DOHH2 (cell line): Measurements from ENCODE around the gene PAK5.

Experiments used
- H3F3A ChIP-seq: fragments of 200-600 bp; sonication (generic), shearing (Covaris generic); 2 replicates; pipeline ENCODE4 v1.6.0; 2016; ENCODE audit warnings: antibody characterized with exemption, mild to moderate bottlenecking; ENCODE audit not compliant: control insufficient read depth, insufficient read depth
- H3K27ac ChIP-seq: fragments of 200-600 bp; sonication (generic); 2 replicates; pipeline ENCODE4 v1.5.1; 2014; ENCODE audit warnings: low read depth, mild to moderate bottlenecking, low read length, moderate library complexity
- H3K27me3 ChIP-seq: fragments of 200-600 bp; sonication (generic); 2 replicates; pipeline ENCODE4 v1.6.1; 2014; ENCODE audit warnings: mild to moderate bottlenecking, low read length, mixed read lengths; ENCODE audit not compliant: control insufficient read depth
- H3K36me3 ChIP-seq: fragments of 200-600 bp; sonication (generic); 2 replicates; pipeline ENCODE4 v1.6.1; 2014; ENCODE audit warnings: mild to moderate bottlenecking, low read length, moderate library complexity, mixed read lengths; ENCODE audit not compliant: control insufficient read depth
- H3K4me1 ChIP-seq: fragments of 200-600 bp; sonication (generic); 2 replicates; pipeline ENCODE4 v1.6.1; 2014; ENCODE audit warnings: mild to moderate bottlenecking, low read length, mixed read lengths; ENCODE audit not compliant: control insufficient read depth
- H3K4me2 ChIP-seq: fragments of 200-600 bp; sonication (generic); 2 replicates; pipeline ENCODE4 v1.6.0; 2014; ENCODE audit warnings: mild to moderate bottlenecking, low read length, moderate library complexity
- H3K4me3 ChIP-seq: fragments of 200-600 bp; sonication (generic); 2 replicates; pipeline ENCODE4 v1.5.1; 2014; ENCODE audit warnings: mild to moderate bottlenecking, low read length, mixed read lengths
- H3K79me2 ChIP-seq: fragments of 200-600 bp; sonication (generic); 2 replicates; pipeline ENCODE4 v1.6.1; 2014; ENCODE audit warnings: mild to moderate bottlenecking, low read length, mixed read lengths; ENCODE audit not compliant: control insufficient read depth
- H3K9me2 ChIP-seq: fragments of 200-600 bp; sonication (generic); replicated peaks from 2 replicates; pipeline ENCODE4 v1.6.1; 2014; ENCODE audit warnings: mild to moderate bottlenecking, low read length, mixed read lengths; ENCODE audit not compliant: control insufficient read depth
- H3K9me3 ChIP-seq: fragments of 200-600 bp; sonication (generic); 2 replicates; pipeline ENCODE4 v1.6.1; 2014; ENCODE audit warnings: antibody characterized with exemption, low read length, mixed read lengths; ENCODE audit not compliant: control insufficient read depth, insufficient read depth
- H4K20me1 ChIP-seq: fragments of 200-600 bp; sonication (generic); 2 replicates; pipeline ENCODE4 v1.6.0; 2014; ENCODE audit warnings: low read depth, mild to moderate bottlenecking, antibody characterized with exemption, low read length, moderate library complexity; ENCODE audit not compliant: control insufficient read depth, insufficient read depth
- CTCF ChIP-seq: fragments of 200-600 bp; sonication (generic); IDR thresholded peaks from one replicate; pipeline ENCODE4 v1.5.1; 2014; ENCODE audit warnings: antibody characterized with exemption, mild to moderate bottlenecking, low read depth, low read length; ENCODE audit not compliant: poor library complexity, severe bottlenecking
- EZH2phosphoT487 ChIP-seq: fragments of 200-600 bp; sonication (generic); IDR thresholded peaks from 2 replicates; pipeline ENCODE4 v1.6.1; 2017; ENCODE audit warnings: borderline replicate concordance, mild to moderate bottlenecking, antibody characterized with exemption, low read length, moderate library complexity, mixed read lengths

Gene PAK5

GRCh38 chr20:9884666-9885065 is 45.8 kb upstream of the PAK5 start:
- H3K9me2 ChIP-seq: no peaks in the 10 kb centered on the region
- no peak overlapping the region for H3K4me3 ChIP-seq
- no peaks in the 10 kb centered on the region for H4K20me1 ChIP-seq
- no peak overlapping the region for H3K27ac ChIP-seq
- no peaks in the 10 kb centered on the region; the same call in 1 of the 2 replicates for H3K9me3 ChIP-seq
- no peak for TF ChIP-seq CTCF
- TF ChIP-seq EZH2phosphoT487: no peak
- no peak overlapping the region for H3K4me2 ChIP-seq
- no peaks in the 10 kb centered on the region for H3F3A ChIP-seq
- no peaks in the 10 kb centered on the region for H3K36me3 ChIP-seq
- H3K79me2 ChIP-seq: no peaks in the 10 kb centered on the region
- H3K27me3 ChIP-seq: no peaks in the 10 kb centered on the region
- H3K4me1 ChIP-seq: no peaks in the 10 kb centered on the region

- H3K36me3 ChIP-seq: no peaks in the 10 kb centered on the region
- no peaks in the 10 kb centered on the region for H3K9me2 ChIP-seq
- H3F3A ChIP-seq: no peaks in the 10 kb centered on the region
- H4K20me1 ChIP-seq: no peaks in the 10 kb centered on the region
- H3K4me1 ChIP-seq: no peaks in the 10 kb centered on the region
- H3K27me3 ChIP-seq: no peaks in the 10 kb centered on the region
- H3K4me3 ChIP-seq: no peak overlapping the region
- H3K27ac ChIP-seq: no peak overlapping the region
- TF ChIP-seq EZH2phosphoT487: no peak
- TF ChIP-seq CTCF: no peak
- no peaks in the 10 kb centered on the region for H3K79me2 ChIP-seq
- no peak overlapping the region for H3K4me2 ChIP-seq
- no peaks in the 10 kb centered on the region; the same call in 1 of the 2 replicates for H3K9me3 ChIP-seq
Observed at GRCh38 chr20:9884061-9884460, 45.2 kb upstream of the PAK5 start.

GRCh38 chr20:9877932-9878495 is 39.1 kb upstream of the PAK5 start:
- Histone ChIP-seq H3K27me3 (no peaks in the 10 kb centered on the region), H3K9me2 (no peaks in the 10 kb centered on the region), H3K27ac (no peak overlapping the region), H3K79me2 (no peaks in the 10 kb centered on the region), H3K4me3 (no peak overlapping the region), H3K9me3 (no peaks in the 10 kb centered on the region), H3K36me3 (no peaks in the 10 kb centered on the region), H4K20me1 (no peaks in the 10 kb centered on the region), H3K4me1 (no peaks in the 10 kb centered on the region), H3K4me2 (no peak overlapping the region), H3F3A (no peaks in the 10 kb centered on the region)
- no peak for TF ChIP-seq EZH2phosphoT487
- no peak for TF ChIP-seq CTCF
